NCI-H446 treated with DMSO at 0.1 percent for 48 hours (cell line): ENCODE data around the gene ARHGEF6.
"Not testable (repeated sequence)": the region's sequence is repeated elsewhere in the genome, so short reads cannot be mapped to it uniquely, and the experiment has no call there.

Experiments used
- DNase-seq: peaks from one replicate; lab custom pipeline; 2025; lab: John Stamatoyannopoulos, UW

ARHGEF6 gene

GRCh38 chrX:136780763-136781162 lies at the start of gene ARHGEF6:
TSS of gene ARHGEF6 (minus strand) at chrX:136780932. CDS start at chrX:136780882, 50 bp downstream.
- DNase-seq: no peak

- DNase-seq: no peak
These were observed 48.7 kb upstream of the ARHGEF6 start for GRCh38 chrX:136829413-136829812.

- DNase-seq: no peak
These were observed 48.1 kb upstream of the ARHGEF6 start for GRCh38 chrX:136828830-136829229.

GRCh38 chrX:136827026-136827425 lies 46.3 kb upstream of the ARHGEF6 start:
- peak; percentile 35 for DNase-seq

DNA sequence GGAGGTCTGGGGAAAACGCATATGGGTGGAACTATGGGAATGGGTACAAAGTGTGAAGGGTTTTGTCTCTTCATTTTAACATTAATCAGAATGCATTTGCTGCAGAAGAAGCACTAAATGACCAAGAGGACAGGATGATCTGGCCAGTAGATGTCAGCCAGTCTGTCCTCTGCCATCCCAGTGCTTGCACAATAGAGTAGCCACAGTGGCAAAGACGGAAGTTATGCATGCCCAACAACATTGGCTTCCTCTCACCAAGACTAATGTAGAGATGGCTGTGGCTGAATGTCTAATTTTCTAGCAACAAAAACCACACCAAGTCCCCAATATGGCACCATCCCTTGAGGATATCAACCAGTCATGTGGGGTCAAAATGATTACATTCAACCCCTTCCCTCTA lies 45.0 kb upstream of the ARHGEF6 start:
- no peak for DNase-seq

GRCh38 chrX:136823175-136823574 lies 42.4 kb upstream of the ARHGEF6 start:
- no peak for DNase-seq

DNA sequence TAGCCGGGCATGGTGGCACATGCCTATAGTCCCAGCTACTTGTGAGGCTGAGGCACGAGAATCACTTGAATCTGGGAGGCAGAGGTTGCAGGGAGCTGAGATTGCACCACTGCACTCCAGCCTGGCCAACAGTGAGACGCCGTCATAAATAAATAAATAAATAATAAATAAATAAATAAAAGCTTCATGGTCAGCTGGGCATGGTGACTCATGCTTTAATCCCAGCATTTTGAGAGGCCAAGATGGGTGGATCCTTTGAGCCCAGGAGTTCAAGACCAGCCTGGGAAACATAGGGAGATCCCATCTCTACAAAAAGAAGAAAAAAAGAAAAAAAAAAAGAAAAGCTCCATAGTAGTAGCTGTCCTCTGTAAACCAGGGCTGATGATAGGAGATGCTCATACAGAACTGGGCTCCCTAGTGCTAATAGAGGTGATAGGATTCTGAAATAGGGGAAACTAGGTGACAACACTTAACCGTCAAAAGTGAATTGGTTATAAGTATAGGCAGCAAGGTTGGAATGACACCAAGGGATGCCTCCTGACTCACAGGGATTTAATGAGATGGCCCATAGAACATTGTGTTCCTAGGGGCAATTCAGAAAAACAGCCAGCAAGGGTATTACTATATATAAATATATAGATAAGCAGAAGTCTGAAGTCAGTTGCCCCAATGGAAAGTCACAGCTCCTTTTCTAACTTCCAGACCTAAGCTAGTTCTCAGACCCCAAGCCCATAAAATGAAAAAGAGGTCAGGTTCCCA lies 41.8 kb upstream of the ARHGEF6 start:
- DNase-seq: no peak

DNA sequence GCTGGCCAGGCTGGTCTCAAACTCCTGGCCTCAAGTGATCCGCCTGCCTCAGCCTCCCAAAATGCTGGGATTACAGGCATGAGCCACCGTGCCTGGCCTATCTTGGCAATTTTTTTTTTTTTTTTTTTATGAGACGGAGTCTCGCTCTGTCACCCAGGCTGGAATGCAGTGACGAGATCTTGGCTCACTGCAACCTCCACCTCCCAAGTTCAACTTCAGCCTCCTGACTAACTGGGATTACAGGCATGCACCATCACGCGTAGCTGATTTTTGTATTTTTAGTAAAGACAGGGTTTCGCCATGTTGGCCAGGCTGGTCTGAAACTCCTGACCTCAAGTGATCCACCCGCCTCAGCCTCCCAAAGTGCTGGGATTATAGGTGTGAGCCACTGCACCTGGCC lies 39.0 kb upstream of the ARHGEF6 start:
- DNase-seq: not testable (repeated sequence)

DNA sequence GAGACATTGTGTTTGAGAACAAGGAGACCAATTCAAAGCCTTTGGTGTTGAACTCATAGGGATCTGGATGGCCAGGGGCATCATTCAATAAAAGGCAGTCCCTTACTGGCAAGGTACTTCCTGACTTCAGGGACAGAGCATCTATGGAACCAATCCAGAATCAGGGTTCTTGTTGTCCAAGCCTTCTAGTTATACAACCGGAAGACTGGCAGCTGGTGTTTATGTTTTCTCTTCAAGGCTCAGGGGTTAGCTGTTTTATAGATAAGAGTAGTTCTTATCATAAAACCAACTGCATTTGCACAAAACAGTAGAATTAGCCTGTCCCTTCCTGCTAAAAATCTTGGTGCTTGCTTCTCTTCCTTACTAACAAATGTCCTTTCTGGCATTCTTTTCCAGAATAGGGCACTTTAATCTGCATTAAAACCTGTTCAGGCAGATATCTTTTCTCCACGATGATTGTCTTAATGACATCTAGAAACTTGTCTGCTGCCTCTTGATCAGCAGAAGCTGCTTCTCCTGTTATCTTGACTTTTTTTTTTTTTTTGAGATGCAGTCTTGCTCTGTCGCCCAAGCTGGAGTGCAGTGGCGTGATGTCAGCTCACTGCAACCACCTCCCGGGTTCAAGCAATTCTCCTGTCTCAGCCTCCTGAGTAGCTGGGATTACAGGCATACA lies 38.4 kb upstream of the ARHGEF6 start:
- no peak for DNase-seq

- no peak for DNase-seq
These were observed 36.2 kb upstream of the ARHGEF6 start for GRCh38 chrX:136816975-136817374.

DNA sequence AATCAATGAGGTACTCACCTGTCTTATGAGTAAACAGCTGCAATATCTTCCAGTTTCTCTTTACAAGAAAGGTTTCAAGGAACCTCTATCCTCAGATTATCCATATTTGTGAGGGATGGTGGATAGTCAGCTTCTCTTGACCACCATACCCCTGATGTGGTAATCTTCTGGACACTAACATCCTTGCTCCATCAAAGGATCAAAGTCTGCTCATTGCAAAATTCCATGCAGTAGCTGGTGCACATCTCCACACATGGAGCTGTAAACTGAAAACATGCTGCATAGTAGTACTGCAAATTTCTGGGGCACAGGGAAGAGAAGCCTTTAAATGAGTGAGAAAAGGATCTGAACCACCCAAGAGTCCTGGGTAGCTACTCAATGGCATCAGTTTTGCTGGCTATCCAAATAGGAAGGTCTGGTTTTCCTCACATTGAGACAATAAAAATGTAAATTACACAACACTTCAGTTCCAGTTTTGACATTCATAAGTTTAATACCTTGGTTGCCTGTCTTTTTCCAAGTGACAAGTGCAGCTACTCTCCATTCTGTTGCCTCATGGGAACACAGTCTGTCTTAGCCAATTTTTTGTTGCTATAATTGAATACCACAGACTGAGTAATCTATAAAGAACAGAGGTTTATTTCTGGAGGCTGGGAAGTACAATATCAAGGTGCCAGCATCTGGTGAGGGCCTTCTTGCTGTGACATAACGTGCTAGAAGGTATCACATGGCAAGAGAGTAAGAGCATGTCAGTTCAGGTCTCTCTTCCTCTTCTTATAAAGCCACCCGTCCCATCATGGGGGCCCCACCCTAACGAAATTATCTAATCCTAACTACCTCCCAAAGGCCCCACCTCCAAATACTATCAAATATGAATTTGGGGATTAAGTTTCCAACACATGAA lies 34.4 kb upstream of the ARHGEF6 start:
- no peak for DNase-seq

DNA sequence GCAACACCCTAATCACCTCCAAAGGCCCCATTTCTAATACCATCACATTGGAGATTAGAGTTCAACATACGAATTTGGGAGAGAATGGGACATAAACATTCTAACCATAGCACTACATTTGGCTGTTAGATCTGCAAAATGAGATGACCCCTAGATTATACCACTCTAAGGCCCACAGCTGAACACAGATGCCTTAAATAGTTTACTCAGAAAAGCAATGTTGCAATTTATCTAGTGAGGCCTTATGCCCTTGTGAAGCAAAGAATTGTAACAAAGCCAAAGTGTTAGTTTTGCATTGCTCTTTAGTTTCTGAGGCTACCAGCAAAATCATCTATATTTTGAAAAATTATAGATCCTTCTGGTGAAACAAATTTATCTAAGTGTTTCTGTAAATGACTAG lies 31.6 kb upstream of the ARHGEF6 start:
- no peak for DNase-seq

GRCh38 chrX:136810493-136810892 lies 29.8 kb upstream of the ARHGEF6 start:
- no peak for DNase-seq

DNA sequence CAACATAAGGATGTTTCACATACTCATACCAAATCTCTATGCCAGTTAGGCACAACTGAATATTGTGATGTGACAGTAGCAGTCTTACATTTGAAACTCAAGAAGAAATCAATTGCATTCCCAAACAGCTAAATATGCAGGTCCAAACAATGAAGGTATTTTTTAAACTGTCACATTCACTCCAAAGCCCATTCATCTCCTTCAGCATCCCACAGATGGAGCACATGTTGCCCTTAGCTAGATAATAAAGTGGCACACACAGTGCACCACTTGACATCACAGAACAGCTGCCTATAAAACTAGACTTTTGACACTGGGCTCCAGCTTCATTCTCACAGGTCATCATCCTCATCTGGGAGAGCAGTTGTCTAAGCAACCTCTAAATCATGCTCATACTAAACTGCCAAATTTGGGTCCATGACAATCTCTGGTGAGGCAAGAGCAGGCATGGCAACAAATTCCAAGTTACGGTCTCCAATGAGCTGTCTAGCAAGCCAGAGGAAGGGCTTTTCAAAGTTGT lies 26.2 kb upstream of the ARHGEF6 start:
- no peak for DNase-seq

DNA sequence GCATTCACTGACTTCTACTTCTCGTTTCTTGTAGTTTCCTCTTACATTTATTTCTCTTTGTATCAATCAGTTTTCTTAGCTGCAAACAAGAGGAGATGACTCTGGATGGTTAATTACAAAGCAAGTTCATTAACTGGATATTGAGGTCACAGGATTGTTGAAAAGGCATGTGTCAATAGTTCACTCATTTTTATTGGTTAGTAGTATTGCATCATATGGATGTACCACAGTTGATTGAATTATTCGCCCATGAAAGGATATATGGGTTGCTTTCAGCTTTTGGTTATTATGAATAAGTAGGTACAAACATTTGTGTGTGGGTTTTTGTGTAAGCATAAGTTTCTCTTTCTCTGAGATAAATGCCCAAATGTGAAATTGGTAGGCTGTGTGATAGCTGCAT lies 21.8 kb upstream of the ARHGEF6 start:
- DNase-seq: no peak

GRCh38 chrX:136797787-136798186 lies 17.1 kb upstream of the ARHGEF6 start:
- no peak for DNase-seq

DNA sequence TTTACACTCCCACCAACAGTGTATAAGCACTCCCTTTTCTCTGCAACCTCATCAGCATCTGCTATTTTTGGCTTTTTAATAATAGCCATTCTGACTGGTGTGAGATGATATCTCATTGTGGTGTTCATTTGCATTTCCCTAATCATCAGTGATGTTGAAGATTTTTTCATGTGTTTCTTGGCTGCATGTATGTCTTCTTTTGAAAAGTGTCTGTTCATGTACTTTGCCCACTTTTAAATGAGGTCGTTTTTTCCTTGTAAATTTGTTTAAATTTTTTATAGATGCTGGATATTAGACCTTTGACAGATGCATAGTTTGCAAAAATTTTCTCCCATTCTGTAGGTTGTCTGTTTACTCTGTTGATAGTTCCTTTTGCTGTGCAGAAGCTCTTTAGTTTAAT lies 14.4 kb upstream of the ARHGEF6 start:
- DNase-seq: not testable (repeated sequence)

GRCh38 chrX:136794660-136795059 lies 13.9 kb upstream of the ARHGEF6 start:
- not testable (repeated sequence) for DNase-seq

DNA sequence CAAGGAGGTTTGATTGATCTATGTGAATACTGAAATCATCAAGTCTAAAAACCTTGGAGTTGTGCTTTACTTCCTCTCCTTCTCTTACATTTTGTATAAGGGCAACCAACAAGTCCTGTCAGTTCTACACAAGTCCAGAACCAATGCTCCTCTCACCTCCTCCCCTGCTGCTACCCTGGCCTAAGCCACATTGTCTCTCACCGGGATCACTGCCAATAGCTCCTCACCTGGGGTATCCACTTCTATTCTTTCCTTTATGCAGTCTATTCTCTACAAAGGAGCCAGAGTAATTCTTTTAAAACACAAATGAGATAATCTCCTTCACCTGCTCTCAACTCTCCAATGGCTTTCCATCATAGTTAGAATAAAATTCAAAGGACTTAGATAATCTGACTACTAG lies 13.3 kb upstream of the ARHGEF6 start:
- no peak for DNase-seq

- DNase-seq: no peak
These were observed 9.1 kb upstream of the ARHGEF6 start for GRCh38 chrX:136789856-136790255.

- DNase-seq: no peak
These were observed 3.5 kb upstream of the ARHGEF6 start for GRCh38 chrX:136784231-136784630.

DNA sequence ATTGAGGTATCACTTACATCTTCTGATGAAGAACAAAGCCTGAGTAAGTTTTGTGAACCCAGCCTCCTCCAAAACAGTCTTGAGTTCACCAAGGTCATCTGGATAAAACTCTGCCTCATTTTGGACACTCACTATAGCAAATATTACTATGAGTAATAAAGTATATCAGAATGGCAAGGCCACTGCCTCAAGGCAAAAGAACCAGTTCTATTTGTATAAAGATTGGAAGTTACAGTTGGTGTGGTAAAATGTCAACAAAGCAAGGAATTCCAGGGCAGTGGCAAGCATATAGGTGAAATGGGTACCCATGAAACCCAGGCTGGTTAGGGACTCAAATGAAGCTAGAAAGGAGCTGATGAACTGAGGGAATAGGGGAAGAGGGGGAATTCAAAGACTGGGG lies 2.4 kb upstream of the ARHGEF6 start:
- DNase-seq: no peak
